ENCODE measurements around the gene ZNF383. TPM values are rescaled to one million over a fixed set of nuclear protein-coding genes. Genes with fewer than 3 reads are reported as not detected.
"Not testable (repeated sequence)": the region's sequence is repeated elsewhere in the genome, so short reads cannot be mapped to it uniquely, and the experiment has no call there.

The ZNF383 gene
- total RNA-seq (10 to 100 TPM; 11.1 to 12.8 (median 11.6) TPM), polyA plus RNA-seq (5.7 TPM)
- long read RNA-seq, donor 1, partial matches to known transcripts, result 0 of 8 reads
- long read RNA-seq, donor 1, other reads (novel, unspliced or antisense), result 8 of 8 reads
- long read RNA-seq, donor 2, partial matches to known transcripts, result 1 of 4 reads
- long read RNA-seq, donor 2, other reads (novel, unspliced or antisense), result 3 of 4 reads
- long read RNA-seq, donor 3, partial matches to known transcripts, result 1 of 11 reads
- long read RNA-seq, donor 3, other reads (novel, unspliced or antisense), result 9 of 11 reads
- long read RNA-seq, donor 4, result 0 reads

GRCh38 chr19:37217775-37218591 lies at the start of gene ZNF383:
ZNF383 (plus strand) TSS chr19:37218214; CDS start chr19:37230454, 12,240 bp downstream.
- ATAC-seq, result peak; percentile 98
- no peaks in the 10 kb centered on the region for H3K27me3 ChIP-seq (ENCODE audit: control insufficient read depth, insufficient read depth)
- DNase-seq, result peak; percentile 87 to 95 (median 94)
- H3K9me3 ChIP-seq (ENCODE audit: control insufficient read depth, low read length), result no peaks in the 10 kb centered on the region
- peak within 1 kb of the TSS; percentile 66 for H3K4me3 ChIP-seq (ENCODE audit: low read length)
- peaks cover 5% of the 10 kb centered on the region for H3K4me1 ChIP-seq (ENCODE audit: control insufficient read depth, insufficient read depth, low read length)
- intact Hi-C loops (cut with DNase I), result loop anchor here in 2 of 4 donors (10.0 kb wide), 1 partner anchor 243 kb away; no protein-coding TSS in a partner anchor
- H3K27ac ChIP-seq (ENCODE audit: low read length), result peak within 1 kb of the TSS; percentile 95
- under 1% methylated on average over 44 of the region's 44 CpGs for WGBS

GRCh38 chr19:37172368-37173366 lies 45.3 kb upstream of the ZNF383 start, which contains the start of gene ZNF585A:
ZNF585A (minus strand) TSS chr19:37172695; CDS start chr19:37169910, 2,785 bp downstream.
- intact Hi-C loops (cut with DNase I), result no loop called here
- Histone ChIP-seq H3K9me3 (ENCODE audit: control insufficient read depth, low read length) (no peaks in the 10 kb centered on the region), H3K27me3 (ENCODE audit: control insufficient read depth, insufficient read depth) (no peaks in the 10 kb centered on the region), H3K4me3 (ENCODE audit: low read length) (peak within 1 kb of the TSS; percentile 100), H3K4me1 (ENCODE audit: control insufficient read depth, insufficient read depth, low read length) (no peaks in the 10 kb centered on the region), H3K27ac (ENCODE audit: low read length) (peak within 1 kb of the TSS; percentile 87)
- ATAC-seq, result peak; percentile 100
- peak; percentile 93 to 97 (median 95) for DNase-seq
- WGBS, result 5% methylated on average over 30 of the region's 30 CpGs

GRCh38 chr19:37186071-37186470 lies 31.9 kb upstream of the ZNF383 start:
- ATAC-seq; H3K4me1 ChIP-seq (ENCODE audit: control insufficient read depth, insufficient read depth, low read length); DNase-seq; intact Hi-C loops (cut with DNase I); H3K27me3 ChIP-seq (ENCODE audit: control insufficient read depth, insufficient read depth); H3K4me3 ChIP-seq (ENCODE audit: low read length); H3K27ac ChIP-seq (ENCODE audit: low read length): not testable (repeated sequence)
- H3K9me3 ChIP-seq (ENCODE audit: control insufficient read depth, low read length), result peaks cover 15% of the 10 kb centered on the region
- WGBS, result 94% methylated on average over 4 of the region's 4 CpGs

GRCh38 chr19:37195248-37195647 lies 22.8 kb upstream of the ZNF383 start:
- H3K9me3 ChIP-seq (ENCODE audit: control insufficient read depth, low read length); H3K27ac ChIP-seq (ENCODE audit: low read length); ATAC-seq; H3K27me3 ChIP-seq (ENCODE audit: control insufficient read depth, insufficient read depth); intact Hi-C loops (cut with DNase I); H3K4me3 ChIP-seq (ENCODE audit: low read length); H3K4me1 ChIP-seq (ENCODE audit: control insufficient read depth, insufficient read depth, low read length); DNase-seq: not testable (repeated sequence)
- WGBS, result 98% methylated on average over 4 of the region's 4 CpGs

GRCh38 chr19:37197115-37197514 lies 20.9 kb upstream of the ZNF383 start:
- H3K9me3 ChIP-seq (ENCODE audit: control insufficient read depth, low read length); DNase-seq; H3K27me3 ChIP-seq (ENCODE audit: control insufficient read depth, insufficient read depth); ATAC-seq; H3K27ac ChIP-seq (ENCODE audit: low read length); intact Hi-C loops (cut with DNase I); H3K4me3 ChIP-seq (ENCODE audit: low read length); H3K4me1 ChIP-seq (ENCODE audit: control insufficient read depth, insufficient read depth, low read length): not testable (repeated sequence)
- WGBS, result 99% methylated on average over 5 of the region's 5 CpGs

- intact Hi-C loops (cut with DNase I), result no loop called here
- H3K9me3 ChIP-seq (ENCODE audit: control insufficient read depth, low read length), result peaks cover 2% of the 10 kb centered on the region
- H3K4me3 ChIP-seq (ENCODE audit: low read length), result no peak overlapping the region
- H3K27ac ChIP-seq (ENCODE audit: low read length), result no peak overlapping the region
- H3K27me3 ChIP-seq (ENCODE audit: control insufficient read depth, insufficient read depth), result no peaks in the 10 kb centered on the region
- WGBS, result 94% methylated on average over 2 of the region's 2 CpGs
- DNase-seq, result no peak
- ATAC-seq, result no peak
- H3K4me1 ChIP-seq (ENCODE audit: control insufficient read depth, insufficient read depth, low read length), result no peaks in the 10 kb centered on the region
Observed at GRCh38 chr19:37197768-37198167, 20.2 kb upstream of the ZNF383 start.

GRCh38 chr19:37217480-37217774 lies 587 bp upstream of the ZNF383 start:
- under 1% methylated on average over 7 of the region's 7 CpGs for WGBS
- Histone ChIP-seq H3K4me3 (ENCODE audit: low read length) (peak overlapping the region; percentile 66), H3K27me3 (ENCODE audit: control insufficient read depth, insufficient read depth) (no peaks in the 10 kb centered on the region), H3K9me3 (ENCODE audit: control insufficient read depth, low read length) (no peaks in the 10 kb centered on the region), H3K27ac (ENCODE audit: low read length) (peak overlapping the region; percentile 95), H3K4me1 (ENCODE audit: control insufficient read depth, insufficient read depth, low read length) (peaks cover 5% of the 10 kb centered on the region)
- DNase-seq (no peak), ATAC-seq (no peak)
- intact Hi-C loops (cut with DNase I), result loop anchor here in 2 of 4 donors (10.0 kb wide), 1 partner anchor 243 kb away; no protein-coding TSS in a partner anchor

- Histone ChIP-seq H3K27ac (ENCODE audit: low read length) (peak overlapping the region; percentile 95), H3K4me1 (ENCODE audit: control insufficient read depth, insufficient read depth, low read length) (peaks cover 5% of the 10 kb centered on the region), H3K4me3 (ENCODE audit: low read length) (peak overlapping the region; percentile 66), H3K9me3 (ENCODE audit: control insufficient read depth, low read length) (no peaks in the 10 kb centered on the region), H3K27me3 (ENCODE audit: control insufficient read depth, insufficient read depth) (no peaks in the 10 kb centered on the region)
- 14% methylated on average over 6 of the region's 6 CpGs for WGBS
- intact Hi-C loops (cut with DNase I), result loop anchor here in 2 of 4 donors (10.0 kb wide), 1 partner anchor 244 kb away; no protein-coding TSS in a partner anchor
- DNase-seq, result no peak
- peak; percentile 4 to 7 for ATAC-seq
Observed at GRCh38 chr19:37218592-37218935, 550 bp downstream of the ZNF383 start.

- 92% methylated on average over 3 of the region's 3 CpGs for WGBS
- intact Hi-C loops (cut with DNase I), result no loop called here
Observed at GRCh38 chr19:37220383-37220782, 2.4 kb downstream of the ZNF383 start.

GRCh38 chr19:37221136-37221535 lies 3.1 kb downstream of the ZNF383 start:
- no peaks in the 10 kb centered on the region for H3K9me3 ChIP-seq (ENCODE audit: control insufficient read depth, low read length)
- no peak overlapping the region for H3K27ac ChIP-seq (ENCODE audit: low read length)
- 97% methylated on average over 2 of the region's 2 CpGs for WGBS
- peaks cover 5% of the 10 kb centered on the region for H3K4me1 ChIP-seq (ENCODE audit: control insufficient read depth, insufficient read depth, low read length)
- no peaks in the 10 kb centered on the region for H3K27me3 ChIP-seq (ENCODE audit: control insufficient read depth, insufficient read depth)
- DNase-seq (no peak), ATAC-seq (no peak)
- intact Hi-C loops (cut with DNase I), result no loop called here
- H3K4me3 ChIP-seq (ENCODE audit: low read length), result no peak overlapping the region

More at GRCh38 chr19:37220383-37220782, 2.4 kb downstream of the ZNF383 start:
- ATAC-seq (no peak), DNase-seq (no peak)
- Histone ChIP-seq H3K27ac (ENCODE audit: low read length) (no peak overlapping the region), H3K9me3 (ENCODE audit: control insufficient read depth, low read length) (no peaks in the 10 kb centered on the region), H3K4me3 (ENCODE audit: low read length) (no peak overlapping the region), H3K4me1 (ENCODE audit: control insufficient read depth, insufficient read depth, low read length) (peaks cover 5% of the 10 kb centered on the region), H3K27me3 (ENCODE audit: control insufficient read depth, insufficient read depth) (no peaks in the 10 kb centered on the region)

Data from right cardiac atrium (tissue), 5 donors.